ENCODE results near the gene INTS13.

GRCh38 chr12:26948309-26948708 is 10.5 kb upstream of the INTS13 start:
- TF ChIP-seq CTCF (IDR thresholded peaks at IDR 0.05) (no peak), POLR2AphosphoS5 (IDR thresholded peaks at IDR 0.05) (no peak)
